Measurements from ENCODE around the gene ZNF726. TPM values are rescaled to one million over a fixed set of nuclear protein-coding genes. Genes with fewer than 3 reads are reported as not detected.
"Not testable (repeated sequence)": the region's sequence is repeated elsewhere in the genome, so short reads cannot be mapped to it uniquely, and the experiment has no call there.

Gene ZNF726
- total and polyA plus RNA-seq, 9 donors, result 0.36 to 5.3 (median 1.1) TPM

- H3K4me3 ChIP-seq, result no peak overlapping the region
- H3K27ac ChIP-seq, result no peak overlapping the region
- TF ChIP-seq POLR2A (IDR thresholded peaks at IDR 0.05), result no peak
- no peak for TF ChIP-seq EP300 (IDR thresholded peaks at IDR 0.05)
- TF ChIP-seq CTCF (IDR thresholded peaks at IDR 0.05), result no peak
- H3K4me1 ChIP-seq (ENCODE audit: insufficient read depth), result no peaks in the 10 kb centered on the region
- DNase-seq, result no peak
- intact Hi-C loops (cut with DNase I), result no loop called here
- H3K27me3 ChIP-seq, result no peaks in the 10 kb centered on the region
- peaks cover 0 to 3% of the 10 kb centered on the region in 2 donors for H3K9me3 ChIP-seq
- H3K36me3 ChIP-seq, result no peaks in the 10 kb centered on the region
Observed at GRCh38 chr19:23946569-23946968, 31.9 kb downstream of the ZNF726 start.

GRCh38 chr19:23949611-23950010, 34.9 kb downstream of the ZNF726 start:
- intact Hi-C loops (cut with DNase I), result no loop called here
- no peak overlapping the region for H3K27ac ChIP-seq
- no peak for TF ChIP-seq POLR2A (IDR thresholded peaks at IDR 0.05)
- no peak for TF ChIP-seq CTCF (IDR thresholded peaks at IDR 0.05)
- TF ChIP-seq EP300 (IDR thresholded peaks at IDR 0.05), result no peak
- no peaks in the 10 kb centered on the region for H3K4me1 ChIP-seq (ENCODE audit: insufficient read depth)
- no peaks in the 10 kb centered on the region for H3K27me3 ChIP-seq
- no peak for DNase-seq
- H3K9me3 ChIP-seq, result peaks cover 0 to 7% of the 10 kb centered on the region in 2 donors
- no peak overlapping the region for H3K4me3 ChIP-seq
- 21 to 32% (median 28%) methylated on average over 2 of the region's 2 CpGs for WGBS, 3 donors
- no peaks in the 10 kb centered on the region for H3K36me3 ChIP-seq

GRCh38 chr19:23956051-23956450, 41.4 kb downstream of the ZNF726 start:
- Histone ChIP-seq H3K4me1 (ENCODE audit: insufficient read depth) (peaks cover 5% of the 10 kb centered on the region), H3K9me3 (peaks cover 0 to 4% of the 10 kb centered on the region in 2 donors), H3K27ac (no peak overlapping the region), H3K27me3 (no peaks in the 10 kb centered on the region), H3K4me3 (no peak overlapping the region), H3K36me3 (no peaks in the 10 kb centered on the region)
- TF ChIP-seq EP300 (IDR thresholded peaks at IDR 0.05), result no peak
- no peak for TF ChIP-seq POLR2A (IDR thresholded peaks at IDR 0.05)
- TF ChIP-seq CTCF (IDR thresholded peaks at IDR 0.05), result no peak
- intact Hi-C loops (cut with DNase I), result no loop called here
- no peak for DNase-seq
- WGBS, 3 donors, result 85 to 94% (median 91%) methylated on average over 5 of the region's 5 CpGs

- H3K27me3 ChIP-seq, result no peaks in the 10 kb centered on the region
- no peak for DNase-seq
- H3K36me3 ChIP-seq, result no peaks in the 10 kb centered on the region
- no peaks in the 10 kb centered on the region for H3K9me3 ChIP-seq
- 45 to 67% (median 60%) methylated on average over 15 of the region's 15 CpGs for WGBS, 3 donors
- H3K27ac ChIP-seq, result no peak overlapping the region
- H3K4me1 ChIP-seq (ENCODE audit: insufficient read depth), result peaks cover 5% of the 10 kb centered on the region
- H3K4me3 ChIP-seq, result no peak overlapping the region
- TF ChIP-seq CTCF (IDR thresholded peaks at IDR 0.05) (no peak), EP300 (IDR thresholded peaks at IDR 0.05) (no peak), POLR2A (IDR thresholded peaks at IDR 0.05) (no peak)
- intact Hi-C loops (cut with DNase I), result no loop called here
Observed at GRCh38 chr19:23957660-23958281, 43.1 kb downstream of the ZNF726 start.

- DNase-seq; H3K27ac ChIP-seq; H3K4me3 ChIP-seq; H3K36me3 ChIP-seq; H3K9me3 ChIP-seq; intact Hi-C loops (cut with DNase I); H3K4me1 ChIP-seq (ENCODE audit: insufficient read depth); H3K27me3 ChIP-seq: not testable (repeated sequence)
- WGBS, 3 donors, result 92 to 93% (median 92%) methylated on average over 20 of the region's 20 CpGs
Observed at GRCh38 chr19:23963396-23963795, 48.7 kb downstream of the ZNF726 start.

- H3K27me3 ChIP-seq; intact Hi-C loops (cut with DNase I); DNase-seq; H3K4me3 ChIP-seq; H3K4me1 ChIP-seq (ENCODE audit: insufficient read depth); H3K36me3 ChIP-seq; H3K9me3 ChIP-seq; H3K27ac ChIP-seq: not testable (repeated sequence)
- 94 to 98% (median 97%) methylated on average over 17 to 25 of the region's 25 CpGs for WGBS, 3 donors
Observed at GRCh38 chr19:23963881-23964280, 49.2 kb downstream of the ZNF726 start.

GRCh38 chr19:23964334-23964733, 49.6 kb downstream of the ZNF726 start:
- H3K9me3 ChIP-seq; H3K4me3 ChIP-seq; intact Hi-C loops (cut with DNase I); H3K4me1 ChIP-seq (ENCODE audit: insufficient read depth); DNase-seq; H3K27ac ChIP-seq; H3K27me3 ChIP-seq; H3K36me3 ChIP-seq: not testable (repeated sequence)
- WGBS, 3 donors, result 93 to 97% (median 97%) methylated on average over 14 to 26 of the region's 26 CpGs

All from ovary (tissue), 9 donors.